Body of pancreas (tissue), 4 donors: ENCODE data around the gene ERCC4. TPM values are rescaled to one million over a fixed set of nuclear protein-coding genes. Genes with fewer than 3 reads are reported as not detected.

Experiments
- ATAC-seq: fragments of 150-250 bp; one replicate; pipeline ENCODE4 v1.9.1; 2016
- DNase-seq, 4 donors: peaks; one replicate each; pipeline ENCODE4 v3.0.0-alpha.2; 2019
- H3K27ac ChIP-seq, 4 donors: fragments of 200-600 bp; sonication (generic); 1 replicate in 3 of 4; 2 replicates in 1 of 4; pipeline versions ENCODE4 v1.5.1 to v1.6.1; 2016 to 2019; ENCODE audit warnings: mild to moderate bottlenecking in 1 of 4, mixed read lengths in 1 of 4, moderate library complexity in 1 of 4
- H3K27me3 ChIP-seq, 2 donors: fragments of 200-600 bp; sonication (generic); one replicate each; pipeline ENCODE4 v1.6.0; 2016; ENCODE audit warnings: mild to moderate bottlenecking in 1 of 2
- H3K36me3 ChIP-seq, 2 donors: fragments of 200-600 bp; sonication (generic); replicated peaks in 1 of 2; 2 replicates each; pipeline ENCODE4 v1.5.1; 2016; ENCODE audit warnings: low read depth in 2 of 2; ENCODE audit not compliant: insufficient read depth in 1 of 2
- H3K4me1 ChIP-seq: fragments of 200-600 bp; sonication (generic); one replicate; pipeline ENCODE4 v1.6.0; 2016
- H3K4me3 ChIP-seq, 2 donors: fragments of 200-600 bp; sonication (generic); 1 replicate in 1 of 2; 2 replicates in 1 of 2; pipeline ENCODE4 v1.5.1; 2016 to 2019
- H3K9me3 ChIP-seq, 3 donors: fragments of 200-600 bp; sonication (generic); 1 replicate in 2 of 3; 2 replicates in 1 of 3; pipeline ENCODE4 v1.5.1; 2016
- POLR2A ChIP-seq, 3 donors: fragments of 450-650 bp; IDR thresholded peaks; one replicate each; pipeline ENCODE4 v1.6.1; 2016; ENCODE audit warnings: antibody characterized with exemption in 3 of 3, mild to moderate bottlenecking in 2 of 3
- WGBS, 2 donors: methylation state at CpG; one replicate each; pipeline ENCODE4 v1.1.5; 2017; 5-methylcytosine and 5-hydroxymethylcytosine counted together
- intact Hi-C: fragments of 100-400 bp; cut with DNase I; formaldehyde crosslinking; loops from one replicate; pipeline ENCODE4 v1.15.1; 2023
- total RNA-seq, 2 donors: library from RNA; depleted of rRNA; stranded (reverse); fragments of >200 nt; gene quantifications; one replicate each; pipeline ENCODE4 v1.1.0, GENCODE V29; 2016
- TF ChIP-seq, protein P1 (sequence below), 7 experiments: fragments of 450-650 bp in 4 of 7; fragments of 200-600 bp in 3 of 7; sonication (generic) in 3 of 7; IDR thresholded peaks; one replicate each; pipeline ENCODE4 v1.5.1; 2016 to 2019; ENCODE audit warnings: antibody characterized with exemption in 7 of 7

Gene ERCC4
- total RNA-seq, 2 donors from 2014 or later, result 9.2 to 9.9 TPM

DNA sequence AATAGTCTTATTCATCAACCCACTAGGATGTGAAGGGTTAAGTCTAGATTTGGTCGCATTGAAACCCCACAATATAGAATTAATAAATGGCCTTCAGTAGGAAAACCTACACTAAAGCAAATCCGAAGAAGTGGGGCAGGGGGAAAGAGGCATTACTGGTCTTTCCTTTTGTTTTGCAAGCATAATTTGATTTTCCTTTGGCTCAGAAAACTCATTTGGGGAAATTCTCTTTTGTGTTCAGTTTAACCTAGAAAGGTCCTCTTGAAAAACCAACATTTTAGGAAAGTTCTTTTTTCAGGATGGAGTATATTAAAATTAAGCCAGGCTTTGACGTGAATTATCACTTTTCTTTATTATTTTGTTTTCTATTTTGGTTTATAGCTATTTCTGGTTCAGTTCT is 31.7 kb downstream of the ERCC4 start:
- DNase-seq, result no peak
- Histone ChIP-seq H3K9me3 (no peaks in the 10 kb centered on the region), H3K27me3 (no peaks in the 10 kb centered on the region), H3K4me1 (peaks cover 1% of the 10 kb centered on the region), H3K27ac (no peak overlapping the region), H3K36me3 (peaks cover 0 to 11% of the 10 kb centered on the region in 2 donors), H3K4me3 (no peak overlapping the region)
- 60 to 63% methylated on average over 3 of the region's 3 CpGs for WGBS, 2 donors
- no peak for TF ChIP-seq POLR2A (IDR thresholded peaks at IDR 0.05)
- TF ChIP-seq, protein P1, sequence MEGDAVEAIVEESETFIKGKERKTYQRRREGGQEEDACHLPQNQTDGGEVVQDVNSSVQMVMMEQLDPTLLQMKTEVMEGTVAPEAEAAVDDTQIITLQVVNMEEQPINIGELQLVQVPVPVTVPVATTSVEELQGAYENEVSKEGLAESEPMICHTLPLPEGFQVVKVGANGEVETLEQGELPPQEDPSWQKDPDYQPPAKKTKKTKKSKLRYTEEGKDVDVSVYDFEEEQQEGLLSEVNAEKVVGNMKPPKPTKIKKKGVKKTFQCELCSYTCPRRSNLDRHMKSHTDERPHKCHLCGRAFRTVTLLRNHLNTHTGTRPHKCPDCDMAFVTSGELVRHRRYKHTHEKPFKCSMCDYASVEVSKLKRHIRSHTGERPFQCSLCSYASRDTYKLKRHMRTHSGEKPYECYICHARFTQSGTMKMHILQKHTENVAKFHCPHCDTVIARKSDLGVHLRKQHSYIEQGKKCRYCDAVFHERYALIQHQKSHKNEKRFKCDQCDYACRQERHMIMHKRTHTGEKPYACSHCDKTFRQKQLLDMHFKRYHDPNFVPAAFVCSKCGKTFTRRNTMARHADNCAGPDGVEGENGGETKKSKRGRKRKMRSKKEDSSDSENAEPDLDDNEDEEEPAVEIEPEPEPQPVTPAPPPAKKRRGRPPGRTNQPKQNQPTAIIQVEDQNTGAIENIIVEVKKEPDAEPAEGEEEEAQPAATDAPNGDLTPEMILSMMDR (IDR thresholded peaks at IDR 0.05), result no peak
- intact Hi-C loops, result no loop called here
- ATAC-seq, result no peak

DNA sequence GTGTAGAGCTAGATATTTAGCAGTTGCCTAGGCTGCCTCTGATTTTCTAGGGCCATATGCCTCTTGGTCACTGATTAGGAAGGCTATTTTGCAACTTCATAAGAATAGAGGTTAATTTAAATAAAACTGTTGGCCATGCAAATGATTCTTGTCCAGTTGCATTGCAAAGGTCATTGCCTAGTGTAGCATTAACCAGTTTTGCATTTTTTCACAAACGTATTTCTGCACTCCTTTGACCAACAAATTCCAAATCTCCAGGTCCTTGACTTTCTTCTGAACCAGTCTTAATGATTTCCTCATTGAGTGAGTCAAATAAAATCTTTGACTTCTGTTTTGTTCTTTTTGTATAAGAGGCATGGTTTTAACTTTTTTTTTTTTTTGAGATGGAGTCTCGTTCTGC is 33.5 kb downstream of the ERCC4 start:
- Histone ChIP-seq H3K27ac (no peak overlapping the region), H3K36me3 (peaks cover 0 to 2% of the 10 kb centered on the region in 2 donors), H3K4me3 (no peak overlapping the region), H3K27me3 (no peaks in the 10 kb centered on the region), H3K4me1 (peaks cover 20% of the 10 kb centered on the region), H3K9me3 (no peaks in the 10 kb centered on the region)
- WGBS, 2 donors, result 64 to 68% methylated on average over 2 of the region's 2 CpGs
- intact Hi-C loops, result no loop called here
- TF ChIP-seq, protein P1 (IDR thresholded peaks at IDR 0.05), result no peak
- no peak for TF ChIP-seq POLR2A (IDR thresholded peaks at IDR 0.05)
- DNase-seq (no peak), ATAC-seq (no peak)

DNA sequence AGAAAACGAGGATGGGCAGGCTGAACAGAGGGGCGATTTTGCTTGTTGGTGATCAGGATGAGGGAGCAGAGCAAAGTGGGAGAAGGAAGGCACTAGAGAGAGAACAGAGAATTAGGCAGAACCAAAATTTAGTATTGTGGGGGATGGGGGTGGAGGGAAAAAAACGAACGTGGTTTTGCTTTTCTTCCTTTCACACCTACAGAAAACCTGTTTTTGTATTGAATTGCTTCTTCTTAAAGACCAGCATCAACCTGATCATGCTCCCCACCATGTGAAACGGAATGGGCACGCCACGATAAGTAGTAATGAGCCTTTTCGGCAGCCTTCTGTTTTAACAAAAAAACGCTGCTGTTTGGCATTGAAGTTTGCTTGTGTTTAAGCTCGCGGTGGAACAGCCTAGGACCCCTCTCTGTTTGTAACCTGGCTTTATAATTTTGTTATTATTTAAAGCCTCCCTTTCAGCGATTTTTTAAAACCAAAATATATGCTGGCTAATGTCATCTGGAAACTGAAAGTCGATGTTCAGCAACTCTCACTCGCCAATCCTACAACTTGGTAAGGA is 36.8 kb downstream of the ERCC4 start:
- H3K36me3 ChIP-seq, result no peaks in the 10 kb centered on the region
- H3K4me3 ChIP-seq, result no peak overlapping the region
- TF ChIP-seq, protein P1 (IDR thresholded peaks at IDR 0.05), result no peak
- TF ChIP-seq POLR2A (IDR thresholded peaks at IDR 0.05), result no peak
- WGBS, 2 donors, result 70 to 77% methylated on average over 14 of the region's 14 CpGs
- intact Hi-C loops, result no loop called here
- no peaks in the 10 kb centered on the region for H3K27me3 ChIP-seq
- peak overlapping the region in 3 of 4 donors; percentile 77 to 92 (median 85) for H3K27ac ChIP-seq
- DNase-seq (no peak), ATAC-seq (no peak)
- H3K9me3 ChIP-seq, result no peaks in the 10 kb centered on the region
- H3K4me1 ChIP-seq, result peaks cover 22% of the 10 kb centered on the region

DNA sequence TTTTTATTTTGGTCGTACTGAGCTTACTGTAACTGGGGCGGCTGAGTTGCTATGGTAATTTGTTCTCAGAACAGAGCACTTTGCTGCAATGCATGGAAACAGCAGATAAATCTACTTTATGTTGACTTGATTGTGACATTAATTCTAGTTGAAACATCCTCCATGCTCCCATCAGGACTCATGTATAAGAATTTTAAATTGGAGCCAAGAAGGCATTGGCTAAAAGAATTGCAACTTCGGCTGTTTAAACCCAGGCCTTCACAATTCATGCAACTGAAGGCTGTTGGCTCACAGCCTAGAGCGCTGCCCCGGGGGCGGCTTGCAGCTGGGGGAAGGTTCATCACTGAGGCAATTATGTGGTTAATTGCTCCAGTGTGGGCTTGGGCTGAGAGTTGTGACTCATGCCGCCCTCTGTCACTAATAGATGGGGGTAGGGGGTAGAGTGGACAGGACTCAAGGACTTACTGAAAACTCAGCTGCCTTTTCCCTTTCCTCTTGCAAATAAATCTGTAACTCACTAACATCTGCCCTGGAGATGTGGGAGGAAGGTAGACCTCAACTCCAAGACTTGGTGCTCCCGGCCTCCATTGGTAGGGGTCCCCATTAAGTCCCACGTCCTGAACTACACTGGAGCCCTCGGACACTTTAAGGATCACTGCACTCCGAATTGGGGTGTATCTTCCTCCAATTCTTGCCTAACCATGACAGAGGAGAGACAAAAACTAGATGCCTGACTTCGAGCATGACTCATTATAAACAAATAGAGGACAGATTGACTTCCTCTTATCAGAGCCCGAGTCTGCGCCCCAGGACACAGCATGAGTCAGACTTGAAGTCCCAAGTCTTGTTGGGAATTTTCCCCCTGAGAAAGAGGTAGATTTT is 37.5 kb downstream of the ERCC4 start:
- H3K27ac ChIP-seq, result peak overlapping the region in 3 of 4 donors; percentile 77 to 92 (median 85)
- H3K4me1 ChIP-seq, result peaks cover 22% of the 10 kb centered on the region
- H3K36me3 ChIP-seq, result no peaks in the 10 kb centered on the region
- TF ChIP-seq, protein P1 (IDR thresholded peaks at IDR 0.05), result no peak
- no peak for TF ChIP-seq POLR2A (IDR thresholded peaks at IDR 0.05)
- ATAC-seq (peak; percentile 93), DNase-seq (peak; percentile 60 to 83 (median 74))
- H3K27me3 ChIP-seq, result no peaks in the 10 kb centered on the region
- 27 to 34% methylated on average over 14 of the region's 14 CpGs for WGBS, 2 donors
- no peaks in the 10 kb centered on the region for H3K9me3 ChIP-seq
- intact Hi-C loops, result no loop called here
- H3K4me3 ChIP-seq, result no peak overlapping the region
